ENCODE data around the gene AKR1B1.
A peak's percentile ranks its signal among the peaks of the same experiment; 100 is the strongest.

The AKR1B1 gene

DNA sequence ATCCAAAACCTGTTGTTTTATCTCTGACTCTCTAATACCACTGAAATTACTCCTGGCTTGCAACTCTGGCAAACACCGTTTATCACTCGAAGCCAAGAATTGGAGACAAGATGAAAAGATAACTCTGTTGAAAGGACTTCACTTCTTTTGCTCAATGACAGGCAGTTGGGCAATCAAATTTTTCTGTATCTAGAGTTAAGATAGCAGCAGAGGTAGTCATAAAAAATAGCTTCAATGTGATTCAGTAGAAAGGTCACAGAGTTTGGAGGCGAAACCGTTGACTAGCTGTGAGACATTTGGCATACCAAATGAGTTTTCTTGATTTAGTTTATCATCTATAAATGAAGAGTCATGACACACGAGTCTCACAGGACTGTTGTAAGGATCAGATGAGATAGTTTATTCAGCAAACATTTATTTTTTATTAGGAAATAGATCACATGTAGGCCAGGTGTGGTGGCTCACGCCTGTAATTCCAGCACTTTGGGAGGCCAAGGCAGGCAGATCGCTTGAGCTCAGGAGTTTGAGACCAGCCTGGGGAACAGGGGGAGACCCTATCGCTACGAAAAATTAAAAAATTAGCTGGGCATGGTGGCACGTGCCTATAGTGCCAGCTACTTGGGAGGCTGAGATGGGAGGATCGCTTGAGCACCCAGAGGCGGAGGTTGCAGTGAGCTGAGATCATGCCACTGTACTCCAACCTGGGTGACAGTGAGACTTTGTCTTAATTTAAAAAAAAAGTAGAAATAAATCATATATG lies 23.6 kb downstream of the AKR1B1 start:
- no peak for DNase-seq
- Mint-ChIP-seq H3K4me3 (no peak overlapping the region), H3K36me3 (ENCODE audit: insufficient read depth) (no peaks in the 10 kb centered on the region), H3K4me1 (ENCODE audit: low read depth in 2 of 2) (peaks cover 11 to 14% of the 10 kb centered on the region in 2 donors), H3K27me3 (no peaks in the 10 kb centered on the region), H3K9me3 (no peaks in the 10 kb centered on the region), H3K27ac (no peak overlapping the region)
- no peak for ATAC-seq (replicated peaks)

DNA sequence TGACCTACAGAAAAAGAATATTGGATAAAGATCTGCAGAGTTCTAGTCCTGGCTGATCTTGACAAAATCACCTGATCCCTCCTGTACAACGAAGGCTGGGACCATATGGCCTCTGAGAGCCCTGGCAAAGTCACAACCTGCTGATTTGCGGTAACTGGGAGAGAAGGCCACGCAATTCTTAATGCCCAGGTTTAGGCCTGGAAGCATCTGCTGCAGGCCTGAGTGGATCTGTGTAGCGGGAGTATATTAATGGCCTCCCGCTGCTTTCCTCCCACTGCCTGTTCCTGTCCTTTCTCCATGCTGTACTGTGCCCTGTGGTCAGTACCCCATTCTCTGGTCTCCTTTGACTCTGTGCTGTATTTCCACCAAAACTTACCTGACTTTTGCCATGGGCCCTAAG lies 24.2 kb downstream of the AKR1B1 start:
- Mint-ChIP-seq H3K36me3 (ENCODE audit: insufficient read depth) (no peaks in the 10 kb centered on the region), H3K27me3 (no peaks in the 10 kb centered on the region), H3K27ac (no peak overlapping the region), H3K4me3 (no peak overlapping the region), H3K9me3 (no peaks in the 10 kb centered on the region), H3K4me1 (ENCODE audit: low read depth in 2 of 2) (peaks cover 11 to 14% of the 10 kb centered on the region in 2 donors)
- DNase-seq (no peak), ATAC-seq (replicated peaks) (no peak)

DNA sequence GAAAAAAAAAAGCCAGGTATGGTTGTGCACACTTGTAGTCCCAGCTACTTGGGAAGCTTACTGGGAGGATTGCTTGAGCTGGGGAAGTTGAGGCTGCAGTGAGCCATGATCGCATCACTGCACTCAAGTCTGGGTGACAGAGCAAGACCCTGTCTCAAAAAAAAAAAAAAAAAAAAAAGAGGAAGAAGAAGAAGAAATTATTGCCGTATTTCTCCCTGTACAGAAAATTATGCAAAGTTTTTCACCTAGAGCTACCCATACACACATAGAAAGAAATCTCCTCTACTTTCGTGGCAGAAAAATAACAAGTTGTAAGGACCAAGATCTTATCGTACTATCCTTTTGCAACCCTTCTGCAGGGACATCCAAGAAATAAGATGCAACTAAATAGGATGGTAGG lies 25.5 kb downstream of the AKR1B1 start:
- Mint-ChIP-seq H3K27me3 (no peaks in the 10 kb centered on the region), H3K4me3 (peak overlapping the region; percentile 79 to 86), H3K4me1 (ENCODE audit: low read depth in 2 of 2) (peaks cover 11 to 14% of the 10 kb centered on the region in 2 donors), H3K9me3 (no peaks in the 10 kb centered on the region), H3K27ac (peak overlapping the region; percentile 88 to 94), H3K36me3 (ENCODE audit: insufficient read depth) (no peaks in the 10 kb centered on the region)
- no peak for DNase-seq
- ATAC-seq (replicated peaks): no peak

DNA sequence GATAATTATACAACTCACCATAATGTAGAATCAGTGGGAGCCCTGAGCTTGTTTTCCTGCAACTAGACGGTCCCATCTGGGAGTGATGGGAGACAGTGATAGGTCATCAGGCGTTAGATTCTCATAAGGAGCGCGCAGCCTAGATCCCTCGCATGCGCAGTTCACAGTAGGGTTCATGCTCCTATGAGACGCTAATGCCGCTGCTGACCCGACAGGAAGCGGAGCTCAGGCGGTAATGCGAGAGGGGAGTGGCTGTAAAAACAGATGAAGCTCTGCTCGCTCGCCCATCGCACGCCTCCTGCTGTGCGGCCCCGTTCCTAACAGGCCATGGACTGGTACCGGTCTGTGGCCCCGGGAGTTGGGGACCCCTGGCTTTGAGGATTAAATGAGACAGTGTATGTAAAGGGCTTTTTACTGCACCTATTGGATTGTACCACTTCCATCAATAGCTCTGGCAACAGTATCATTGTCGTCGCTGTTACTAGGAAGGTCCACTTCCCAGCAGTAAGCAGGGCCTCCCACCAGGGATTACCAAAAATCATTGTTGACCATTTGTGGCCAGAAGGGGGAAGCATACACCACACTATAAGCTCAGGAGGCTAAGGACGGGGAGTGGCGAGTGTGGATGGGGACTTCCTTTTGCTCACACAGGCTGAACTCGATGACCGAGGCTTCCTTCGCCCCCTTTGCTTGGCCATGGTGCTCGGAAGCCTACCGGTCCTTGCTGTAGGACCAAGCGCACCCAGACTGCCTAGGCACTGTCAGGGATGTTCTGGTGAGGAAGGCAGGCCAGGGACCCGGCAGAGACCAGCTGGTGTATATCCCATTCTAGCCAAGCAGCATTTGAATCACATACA lies 26.4 kb downstream of the AKR1B1 start:
- H3K4me3 Mint-ChIP-seq: peak overlapping the region; percentile 79 to 86
- DNase-seq (peak; percentile 56 to 64 (median 60)), ATAC-seq (replicated peaks) (peak; percentile 94)
- peak overlapping the region; percentile 88 to 94 for H3K27ac Mint-ChIP-seq
- no peaks in the 10 kb centered on the region for H3K36me3 Mint-ChIP-seq (ENCODE audit: insufficient read depth)
- no peaks in the 10 kb centered on the region for H3K9me3 Mint-ChIP-seq
- H3K4me1 Mint-ChIP-seq (ENCODE audit: low read depth in 2 of 2): peaks cover 11 to 14% of the 10 kb centered on the region in 2 donors
- H3K27me3 Mint-ChIP-seq: no peaks in the 10 kb centered on the region

DNA sequence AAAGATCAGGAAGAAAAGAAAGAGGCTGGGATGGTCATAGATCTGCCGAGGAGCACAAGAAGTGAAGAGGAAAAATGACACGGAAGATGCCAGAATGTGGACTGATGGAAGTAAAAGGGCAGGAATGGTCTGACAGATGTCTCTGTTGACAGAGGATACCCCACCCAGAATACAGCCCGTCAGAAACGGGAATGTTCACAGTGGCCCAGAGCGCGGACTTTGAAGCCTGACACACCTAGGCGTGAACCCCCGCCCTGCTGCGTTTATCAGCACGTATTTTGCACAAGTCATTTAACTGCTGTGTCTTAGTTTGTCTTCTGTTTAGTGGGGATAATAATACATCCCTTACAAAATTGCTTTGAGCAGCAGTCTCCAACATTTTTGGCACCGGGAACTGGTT lies 27.1 kb downstream of the AKR1B1 start:
- Mint-ChIP-seq H3K36me3 (ENCODE audit: insufficient read depth) (no peaks in the 10 kb centered on the region), H3K9me3 (no peaks in the 10 kb centered on the region), H3K4me1 (ENCODE audit: low read depth in 2 of 2) (peaks cover 11 to 14% of the 10 kb centered on the region in 2 donors), H3K4me3 (peak overlapping the region; percentile 79 to 86), H3K27ac (peak overlapping the region; percentile 88 to 94), H3K27me3 (no peaks in the 10 kb centered on the region)
- no peak for ATAC-seq (replicated peaks)
- no peak for DNase-seq

DNA sequence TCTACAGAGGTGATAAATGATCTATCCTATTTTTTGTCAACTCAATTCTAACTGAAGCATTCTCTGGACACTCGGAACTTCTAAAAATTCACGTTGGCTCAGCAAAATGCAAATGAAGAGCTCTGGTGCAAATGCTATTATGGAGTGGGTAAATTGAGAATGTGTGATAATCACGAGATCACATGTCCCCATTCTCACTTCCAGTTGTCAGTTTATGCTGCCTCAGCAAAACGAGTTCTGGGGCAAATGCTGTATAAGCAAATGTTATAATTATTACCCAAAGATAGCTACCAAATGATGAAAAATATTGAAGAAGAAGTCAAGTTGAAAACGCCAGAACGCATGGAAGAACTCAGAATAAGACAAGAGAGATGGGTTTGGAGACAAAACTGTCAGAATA lies 29.4 kb downstream of the AKR1B1 start:
- no peaks in the 10 kb centered on the region for H3K27me3 Mint-ChIP-seq
- no peaks in the 10 kb centered on the region for H3K36me3 Mint-ChIP-seq (ENCODE audit: insufficient read depth)
- no peaks in the 10 kb centered on the region for H3K9me3 Mint-ChIP-seq
- peaks cover 11 to 14% of the 10 kb centered on the region in 2 donors for H3K4me1 Mint-ChIP-seq (ENCODE audit: low read depth in 2 of 2)
- H3K4me3 Mint-ChIP-seq: no peak overlapping the region
- H3K27ac Mint-ChIP-seq: no peak overlapping the region
- ATAC-seq (replicated peaks) (no peak), DNase-seq (no peak)

DNA sequence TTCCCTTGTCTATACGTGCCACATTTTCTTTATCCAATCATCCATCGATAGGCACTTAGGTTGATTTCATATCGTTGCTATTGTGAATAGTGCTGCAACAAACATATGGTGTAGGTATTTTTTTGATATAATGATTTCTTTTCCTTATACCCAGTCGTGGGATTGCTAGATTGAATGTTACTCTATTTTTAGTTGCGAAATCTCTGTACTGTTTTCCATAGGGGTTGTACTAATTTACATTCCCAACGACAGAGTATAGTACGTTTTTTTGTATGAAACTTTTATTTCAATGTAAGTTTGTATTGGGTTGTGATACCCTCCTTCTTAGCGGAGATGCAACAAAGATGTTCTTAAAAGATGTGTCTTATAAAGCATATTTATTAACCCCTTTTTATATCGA lies 30.0 kb downstream of the AKR1B1 start:
- Mint-ChIP-seq H3K9me3 (no peaks in the 10 kb centered on the region), H3K27ac (no peak overlapping the region), H3K4me3 (no peak overlapping the region), H3K27me3 (no peaks in the 10 kb centered on the region), H3K36me3 (ENCODE audit: insufficient read depth) (no peaks in the 10 kb centered on the region), H3K4me1 (ENCODE audit: low read depth in 2 of 2) (peaks cover 11 to 14% of the 10 kb centered on the region in 2 donors)
- DNase-seq (no peak), ATAC-seq (replicated peaks) (no peak)

DNA sequence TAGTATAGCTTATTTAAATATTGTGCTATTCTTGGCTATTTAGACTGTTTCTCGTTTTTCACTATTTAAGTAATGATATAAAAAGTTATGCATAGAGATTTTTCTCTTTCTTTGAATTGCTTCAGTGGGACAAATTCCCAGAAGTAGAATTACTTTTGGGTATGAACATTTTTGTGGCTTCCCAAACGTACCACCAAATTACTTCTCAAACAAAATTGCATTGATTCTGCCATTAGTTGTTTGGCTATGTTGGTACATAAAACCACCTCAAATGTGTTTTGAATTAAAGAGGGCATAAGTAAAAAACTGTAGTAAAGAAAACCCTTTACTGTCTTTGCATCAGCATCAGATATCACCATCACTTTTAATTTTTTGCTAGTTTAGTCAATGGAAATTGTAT lies 31.0 kb downstream of the AKR1B1 start:
- Mint-ChIP-seq H3K4me3 (no peak overlapping the region), H3K27ac (no peak overlapping the region), H3K27me3 (no peaks in the 10 kb centered on the region), H3K36me3 (ENCODE audit: insufficient read depth) (no peaks in the 10 kb centered on the region), H3K4me1 (ENCODE audit: low read depth in 2 of 2) (peaks cover 11% of the 10 kb centered on the region in 2 donors), H3K9me3 (no peaks in the 10 kb centered on the region)
- DNase-seq (no peak), ATAC-seq (replicated peaks) (no peak)

DNA sequence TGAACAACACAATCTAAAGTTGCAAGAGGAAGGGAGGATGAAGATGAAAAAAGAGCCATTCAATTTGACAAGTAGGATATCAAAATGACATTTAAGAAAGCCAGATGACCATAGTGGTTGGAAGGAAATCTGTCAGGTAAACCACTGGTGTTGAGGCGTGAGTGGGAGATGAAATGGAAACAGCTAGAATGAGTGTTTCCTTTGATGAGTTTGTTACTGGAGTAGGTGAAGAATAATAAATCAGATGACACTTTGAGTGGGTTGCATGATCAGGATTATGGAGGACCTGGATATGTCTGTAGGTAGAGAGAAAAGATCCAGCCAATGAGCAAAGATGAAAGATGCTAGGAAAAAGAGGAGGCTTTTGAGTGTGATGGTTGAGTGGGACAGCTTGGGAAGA lies 33.1 kb downstream of the AKR1B1 start:
- Mint-ChIP-seq H3K36me3 (ENCODE audit: insufficient read depth) (no peaks in the 10 kb centered on the region), H3K4me3 (no peak overlapping the region), H3K27me3 (peaks cover 3 to 12% of the 10 kb centered on the region in 2 donors), H3K4me1 (ENCODE audit: low read depth in 2 of 2) (no peaks in the 10 kb centered on the region), H3K27ac (no peak overlapping the region), H3K9me3 (no peaks in the 10 kb centered on the region)
- ATAC-seq (replicated peaks) (no peak), DNase-seq (no peak)

DNA sequence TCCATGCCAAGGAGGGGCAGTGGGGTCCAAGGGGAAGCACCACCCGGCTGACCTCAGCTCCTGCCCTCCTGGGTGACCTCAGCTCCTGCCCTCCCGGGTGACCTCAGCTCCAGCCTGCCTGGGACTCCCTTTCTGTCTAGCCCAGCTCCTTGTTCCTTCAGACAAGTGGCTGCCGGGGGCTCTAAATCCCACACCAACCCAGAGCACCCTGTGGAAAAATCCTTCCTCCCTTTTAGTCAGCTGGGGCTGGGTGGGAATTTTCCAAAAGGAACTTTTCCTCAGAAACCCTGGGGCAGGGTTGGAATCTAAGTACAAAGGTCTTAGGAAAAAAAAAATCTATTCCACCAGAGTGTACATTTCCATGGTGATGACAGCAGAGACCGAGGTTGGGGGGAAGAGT lies 36.3 kb downstream of the AKR1B1 start:
- peaks cover 0 to 4% of the 10 kb centered on the region in 2 donors for H3K4me1 Mint-ChIP-seq (ENCODE audit: low read depth in 2 of 2)
- no peak overlapping the region for H3K27ac Mint-ChIP-seq
- ATAC-seq (replicated peaks) (no peak), DNase-seq (no peak)
- H3K4me3 Mint-ChIP-seq: no peak overlapping the region
- H3K9me3 Mint-ChIP-seq: no peaks in the 10 kb centered on the region
- H3K36me3 Mint-ChIP-seq (ENCODE audit: insufficient read depth): no peaks in the 10 kb centered on the region
- peaks cover 14 to 31% of the 10 kb centered on the region in 2 donors for H3K27me3 Mint-ChIP-seq

DNA sequence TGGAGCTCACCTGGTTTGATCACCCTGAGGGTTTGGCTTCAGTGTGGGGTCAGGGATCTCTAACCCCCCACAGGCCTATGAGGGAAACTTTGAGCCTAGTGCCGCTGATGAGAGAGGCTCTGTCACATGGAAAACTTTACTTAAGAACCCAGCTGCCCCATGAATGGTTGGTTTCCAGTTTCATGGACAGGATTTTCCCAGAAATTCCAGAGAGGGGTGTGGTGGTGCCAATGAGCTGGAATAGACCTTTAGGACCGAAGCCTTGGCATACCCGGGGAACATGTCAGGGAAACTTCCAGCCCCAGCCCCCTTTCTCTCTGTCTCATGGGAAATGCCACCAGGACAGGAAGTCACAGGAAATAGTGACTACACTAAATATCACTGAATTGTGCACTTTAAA lies 36.9 kb downstream of the AKR1B1 start:
- ATAC-seq (replicated peaks) (no peak), DNase-seq (no peak)
- peaks cover 14 to 31% of the 10 kb centered on the region in 2 donors for H3K27me3 Mint-ChIP-seq

DNA sequence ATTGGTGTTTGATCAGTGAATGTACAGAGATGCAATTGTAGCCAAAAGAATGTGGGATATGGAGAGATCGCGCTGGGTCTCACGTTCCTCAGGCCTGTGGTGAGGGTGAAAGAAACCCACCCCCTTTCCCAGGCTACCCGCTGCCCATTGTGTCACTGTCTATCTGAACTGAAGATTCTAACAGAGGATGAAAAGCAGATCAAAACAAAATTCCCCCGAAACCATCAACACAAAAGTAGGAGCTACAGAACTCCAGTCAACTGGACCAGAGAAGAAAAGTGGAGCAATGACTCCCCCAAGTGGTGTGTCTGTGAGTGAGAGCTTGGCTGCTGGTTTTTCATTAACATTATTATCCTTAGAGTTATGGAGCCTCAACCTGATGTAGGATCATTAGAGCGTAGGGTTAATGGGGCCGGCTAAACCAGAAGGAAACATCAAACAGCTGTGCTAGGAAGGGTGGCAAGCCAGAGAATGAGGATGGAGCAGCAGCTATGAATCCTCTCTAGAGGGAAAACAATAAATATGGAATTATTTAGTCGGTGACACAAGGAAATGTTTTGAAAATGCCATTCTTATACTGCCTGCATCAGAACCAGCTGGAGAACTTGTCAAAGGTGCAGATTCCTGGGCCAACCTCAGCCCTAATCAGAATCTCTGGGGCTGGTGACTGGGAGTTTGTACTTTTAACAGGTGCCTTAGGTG lies 38.3 kb downstream of the AKR1B1 start:
- Mint-ChIP-seq H3K9me3 (no peaks in the 10 kb centered on the region), H3K27ac (no peak overlapping the region), H3K27me3 (peaks cover 14 to 31% of the 10 kb centered on the region in 2 donors), H3K4me3 (no peak overlapping the region), H3K4me1 (ENCODE audit: low read depth in 2 of 2) (peaks cover 0 to 4% of the 10 kb centered on the region in 2 donors), H3K36me3 (ENCODE audit: insufficient read depth) (no peaks in the 10 kb centered on the region)
- DNase-seq: no peak
- ATAC-seq (replicated peaks): no peak

More for the DNA sequence above, 36.9 kb downstream of the AKR1B1 start:
- Mint-ChIP-seq H3K4me1 (ENCODE audit: low read depth in 2 of 2) (peaks cover 0 to 4% of the 10 kb centered on the region in 2 donors), H3K9me3 (no peaks in the 10 kb centered on the region), H3K36me3 (ENCODE audit: insufficient read depth) (no peaks in the 10 kb centered on the region), H3K4me3 (no peak overlapping the region), H3K27ac (no peak overlapping the region)

DNA sequence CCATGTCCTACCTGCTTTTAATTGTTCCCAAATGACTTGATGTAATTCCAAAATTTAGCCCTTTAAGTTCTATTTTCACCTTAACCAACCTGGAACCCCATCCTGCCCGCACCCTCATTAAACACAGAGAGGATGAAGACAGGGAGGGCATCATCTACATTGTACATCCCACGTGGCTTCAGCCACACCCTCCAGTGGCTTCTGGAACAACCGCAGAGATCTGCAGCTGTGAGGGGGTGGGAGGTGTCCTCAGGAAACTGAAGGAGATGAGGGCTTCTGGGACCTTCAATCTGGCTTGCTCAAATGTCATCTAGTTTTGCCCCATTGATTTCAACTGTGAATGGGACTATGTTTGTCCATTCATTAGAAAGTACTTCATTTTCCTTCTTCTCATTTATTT lies 39.0 kb downstream of the AKR1B1 start:
- Mint-ChIP-seq H3K4me3 (no peak overlapping the region), H3K9me3 (no peaks in the 10 kb centered on the region), H3K36me3 (ENCODE audit: insufficient read depth) (no peaks in the 10 kb centered on the region), H3K27ac (no peak overlapping the region), H3K27me3 (peaks cover 14 to 38% of the 10 kb centered on the region in 2 donors), H3K4me1 (ENCODE audit: low read depth in 2 of 2) (peaks cover 0 to 4% of the 10 kb centered on the region in 2 donors)
- ATAC-seq (replicated peaks) (no peak), DNase-seq (no peak)
